HG03439 (cell line): ENCODE results near the gene RANBP17.

Experiments used
- ATAC-seq: cut with Tn5 transposase; IDR thresholded peaks from one replicate; pipeline ENCODE4 v1.9.1; 2021; ENCODE audit warnings: mild to moderate bottlenecking, moderate library complexity; ENCODE audit not compliant: unreplicated experiment

The RANBP17 gene

DNA sequence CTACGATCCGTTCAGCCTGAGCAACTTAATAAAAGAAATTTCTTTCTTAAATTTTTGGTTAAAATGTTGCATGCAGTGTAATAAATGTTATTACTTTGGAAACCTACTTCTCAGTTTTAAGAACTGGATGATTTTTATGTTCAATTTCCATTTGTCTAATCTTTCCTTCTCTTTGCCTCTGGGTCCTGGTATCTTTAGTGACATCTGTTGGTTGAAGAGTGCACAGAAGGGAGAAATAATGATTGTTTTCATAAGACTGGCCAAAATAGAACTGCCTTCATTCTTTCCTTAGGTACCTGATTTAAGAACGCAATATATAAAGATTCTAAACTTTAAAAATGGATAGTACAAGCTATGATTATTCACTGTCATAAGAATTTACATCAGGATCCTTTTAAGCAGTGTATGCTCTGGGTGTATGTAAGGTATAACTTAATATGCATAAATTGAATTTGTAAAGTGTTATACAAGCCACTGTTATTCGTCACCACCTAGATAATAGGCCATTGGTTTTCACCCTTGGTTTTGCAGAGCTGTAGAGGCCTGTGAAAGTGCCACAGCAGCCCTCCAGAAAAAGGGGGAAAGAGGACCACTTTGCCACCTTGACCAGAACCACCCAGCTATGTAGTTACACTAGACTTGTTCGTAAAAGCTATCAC lies 364.4 kb downstream of the RANBP17 start:
- ATAC-seq = no peak

GRCh38 chr5:171226864-171227263 lies 365.0 kb downstream of the RANBP17 start:
- ATAC-seq = no peak

GRCh38 chr5:171236651-171237050 lies 374.8 kb downstream of the RANBP17 start:
- no peak for ATAC-seq

GRCh38 chr5:171242521-171242920 lies 380.7 kb downstream of the RANBP17 start:
- ATAC-seq = no peak

DNA sequence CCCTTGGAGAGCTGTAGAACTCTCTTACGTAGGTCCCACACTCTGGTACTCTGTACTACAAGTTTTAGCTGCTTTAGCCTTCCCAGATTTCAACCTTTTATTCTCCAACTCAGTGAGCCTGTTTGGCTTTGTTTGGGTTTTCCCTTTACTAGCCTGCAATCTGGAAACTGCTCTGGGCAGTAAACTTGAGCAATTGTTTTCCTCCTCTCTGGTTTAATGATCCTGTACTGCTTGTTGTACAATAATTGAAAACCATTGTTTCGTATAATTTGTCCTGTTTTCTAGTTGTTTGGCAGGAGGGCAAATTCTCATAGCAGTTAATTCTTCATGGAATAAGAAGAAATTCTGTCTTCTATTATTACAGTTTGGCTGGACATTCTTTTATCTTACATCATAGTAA lies 384.4 kb downstream of the RANBP17 start:
- no peak for ATAC-seq

GRCh38 chr5:171249460-171249859 lies 387.6 kb downstream of the RANBP17 start:
- no peak for ATAC-seq

DNA sequence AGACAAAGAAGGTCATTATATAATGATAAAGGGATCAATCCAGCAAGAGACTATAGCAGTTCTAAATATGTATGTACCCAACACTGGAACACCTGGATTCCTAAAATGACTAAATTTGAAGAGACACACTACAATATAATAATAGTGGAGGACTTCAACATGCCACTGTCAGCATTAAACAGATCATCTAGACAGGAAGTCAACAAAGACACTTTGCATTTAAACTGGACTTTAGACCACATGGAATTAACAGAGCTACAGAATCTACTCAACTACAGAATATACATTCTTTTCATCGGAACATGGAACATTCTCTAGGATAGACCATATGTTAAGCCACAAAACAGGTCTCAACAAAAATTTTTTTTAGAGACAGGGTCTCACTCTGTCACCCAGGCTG lies 388.9 kb downstream of the RANBP17 start:
- ATAC-seq = no peak

- no peak for ATAC-seq
These were observed 389.7 kb downstream of the RANBP17 start for GRCh38 chr5:171251519-171251918.

DNA sequence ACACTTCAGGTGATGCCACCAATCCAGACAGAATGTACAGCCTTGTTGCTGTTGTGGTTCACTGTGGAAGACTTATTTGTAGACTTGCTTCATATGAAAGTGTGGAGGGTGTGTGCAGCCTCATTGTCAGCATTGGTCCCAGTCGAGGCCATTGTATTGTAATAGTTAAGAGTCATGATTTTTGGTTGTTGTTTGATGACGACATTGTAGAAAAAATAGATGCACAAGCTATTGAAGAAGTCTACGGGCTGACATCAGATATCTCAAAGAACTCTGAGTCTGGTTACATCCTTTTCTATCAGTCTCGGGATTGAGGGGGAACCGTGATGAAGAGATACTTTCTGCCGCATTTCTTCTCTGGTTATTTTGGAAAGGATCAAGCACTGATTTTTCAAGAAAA lies 390.9 kb downstream of the RANBP17 start:
- ATAC-seq = no peak

DNA sequence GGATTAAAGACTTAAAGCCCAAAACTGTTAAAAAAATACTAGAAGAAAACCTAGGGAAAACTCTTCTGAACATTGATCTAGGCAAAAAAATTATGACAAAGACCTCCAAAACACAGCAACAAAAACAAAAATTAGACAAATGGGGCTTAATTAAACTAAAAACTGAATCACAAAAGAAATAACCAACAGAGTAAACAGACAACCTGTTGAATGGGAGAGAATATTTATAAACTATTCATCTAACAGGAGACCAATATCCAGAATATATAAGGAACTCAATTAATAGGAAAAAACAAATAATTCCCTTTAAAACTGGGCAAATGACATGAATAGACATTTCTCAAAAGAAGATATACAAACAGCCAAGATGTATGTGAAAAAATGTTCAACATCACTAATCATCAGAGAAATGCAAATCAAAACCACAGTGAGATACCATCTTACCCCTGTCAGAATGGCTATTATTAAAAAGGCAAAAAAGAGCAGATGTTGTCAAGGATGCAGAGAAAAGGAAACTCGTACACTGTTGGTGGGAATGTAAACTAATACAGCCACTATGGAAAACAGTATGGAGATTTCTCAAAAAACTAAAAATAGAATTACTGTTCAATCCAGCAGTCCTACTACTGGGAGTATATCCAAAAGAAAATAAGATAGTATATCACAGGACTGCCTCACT lies 397.1 kb downstream of the RANBP17 start:
- no peak for ATAC-seq

- no peak for ATAC-seq
These were observed 399.5 kb downstream of the RANBP17 start for GRCh38 chr5:171261361-171261760.

DNA sequence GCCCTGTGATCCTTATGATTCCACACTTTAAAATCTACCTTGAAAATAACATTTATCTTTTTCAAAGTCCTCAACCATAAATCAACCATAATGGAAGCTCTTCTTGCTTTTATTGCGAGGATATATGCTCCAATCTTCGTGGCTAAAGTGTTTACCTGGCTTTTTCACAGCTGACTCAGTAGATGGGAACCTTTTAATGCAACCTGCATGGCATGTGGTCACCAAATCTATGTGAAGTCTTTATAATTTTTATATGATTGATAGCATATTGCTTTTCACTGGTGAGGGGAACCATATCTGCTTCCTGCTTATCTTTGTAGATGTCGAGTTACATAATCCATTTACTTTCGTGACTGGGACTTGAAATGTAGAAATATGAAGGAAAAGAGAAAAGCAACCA lies 400.1 kb downstream of the RANBP17 start:
- ATAC-seq = no peak

GRCh38 chr5:171263181-171263580 lies 401.4 kb downstream of the RANBP17 start:
- ATAC-seq = no peak

- no peak for ATAC-seq
These were observed 403.0 kb downstream of the RANBP17 start for GRCh38 chr5:171264843-171265242.

- no peak for ATAC-seq
These were observed 407.1 kb downstream of the RANBP17 start for GRCh38 chr5:171268700-171269620.

DNA sequence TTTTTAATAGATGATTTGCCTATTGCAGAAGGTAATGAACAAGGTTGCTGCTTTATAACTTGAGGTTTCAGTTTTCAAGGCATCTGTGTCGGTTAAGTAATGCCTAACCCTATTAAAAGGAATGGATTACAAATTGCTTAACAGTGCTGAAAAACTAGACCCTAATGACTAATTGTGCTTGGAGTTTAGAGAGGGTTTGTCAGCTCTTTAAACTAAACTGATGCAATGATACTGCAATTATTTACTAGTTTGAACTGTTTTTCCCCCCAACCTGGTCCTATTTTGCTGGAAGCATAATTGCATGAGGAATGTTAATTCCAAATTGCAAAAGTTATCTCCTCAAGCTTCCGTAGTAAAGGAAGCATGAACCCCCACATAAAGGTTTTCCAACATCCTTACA lies 407.9 kb downstream of the RANBP17 start:
- ATAC-seq = no peak

DNA sequence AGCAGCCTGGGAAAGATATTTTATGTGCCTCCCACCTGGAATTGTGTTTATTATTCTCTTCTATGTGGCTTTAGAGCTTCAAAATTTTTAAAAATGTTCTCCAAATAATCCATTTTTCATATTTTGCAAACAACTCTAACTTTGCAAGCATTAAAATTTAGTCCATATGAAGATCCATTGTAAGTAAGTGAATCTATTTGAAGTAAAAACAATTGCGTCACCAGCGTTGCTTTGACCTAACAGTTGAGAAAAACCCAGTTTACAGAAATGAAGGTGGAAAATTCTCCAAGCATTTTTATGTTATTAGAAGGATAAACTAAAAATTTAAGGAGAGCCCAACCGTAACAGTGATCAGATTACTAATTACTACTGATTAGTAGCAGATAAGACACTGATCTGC lies 408.3 kb downstream of the RANBP17 start:
- no peak for ATAC-seq

DNA sequence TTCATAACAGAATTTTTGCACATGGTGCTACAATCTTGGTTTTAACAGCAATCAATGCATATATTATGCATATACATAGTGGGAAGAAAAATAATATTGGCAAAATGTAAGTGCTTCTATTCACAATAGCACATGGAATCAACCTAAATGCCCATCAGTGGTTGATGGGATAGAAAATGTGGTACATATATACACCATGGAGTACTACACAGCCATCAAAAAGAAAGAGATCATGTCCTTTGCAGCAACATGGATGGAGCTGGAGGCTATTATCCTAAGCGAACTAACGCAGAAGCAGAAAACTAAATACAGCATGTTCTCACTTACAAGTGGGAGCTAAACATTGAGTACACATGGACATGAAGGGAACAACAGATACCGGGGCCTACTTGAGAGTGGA lies 410.0 kb downstream of the RANBP17 start:
- no peak for ATAC-seq

- no peak for ATAC-seq
These were observed 411.5 kb downstream of the RANBP17 start for GRCh38 chr5:171272996-171273970.

- ATAC-seq = no peak
These were observed 414.2 kb downstream of the RANBP17 start for GRCh38 chr5:171275841-171276544.
